Gastroesophageal sphincter (tissue), 3 donors: ENCODE data around the gene PCED1B.

Source experiments
- CTCF ChIP-seq, 4 experiments: fragments of 200-600 bp in 2 of 4; fragments of 450-650 bp in 2 of 4; sonication (generic) in 1 of 4; IDR thresholded peaks; one replicate each; pipeline ENCODE4 v1.5.1; 2017 to 2019; ENCODE audit warnings: antibody characterized with exemption in 4 of 4, mild to moderate bottlenecking in 2 of 4, moderate library complexity in 2 of 4
- EP300 ChIP-seq: sonication (generic); formaldehyde crosslinking; IDR thresholded peaks from one replicate; pipeline ENCODE4 v1.6.1; 2017; ENCODE audit warnings: antibody characterized with exemption, mild to moderate bottlenecking
- POLR2A ChIP-seq, 2 donors: fragments of 450-650 bp; IDR thresholded peaks; one replicate each; pipeline ENCODE4 v1.6.1; 2017; ENCODE audit warnings: antibody characterized with exemption in 2 of 2, mild to moderate bottlenecking in 2 of 2, moderate library complexity in 1 of 2
- POLR2AphosphoS5 ChIP-seq: sonication (generic); formaldehyde crosslinking; IDR thresholded peaks from one replicate; pipeline ENCODE4 v1.6.1; 2017; ENCODE audit warnings: antibody characterized with exemption

GRCh38 chr12:47282206-47282605 is 202.8 kb downstream of the PCED1B start:
- TF ChIP-seq POLR2A (IDR thresholded peaks at IDR 0.05) (no peak), CTCF (IDR thresholded peaks at IDR 0.05) (no peak), EP300 (no peak), POLR2AphosphoS5 (no peak)
